CD14-positive monocyte (primary cell): ENCODE data around the gene LPA. TPM values are rescaled to one million over a fixed set of nuclear protein-coding genes. Genes with fewer than 3 reads are reported as not detected.

Experiments
- DNase-seq, 3 donors: peaks; one replicate each; pipeline ENCODE4 v3.0.0-alpha.2; 2011 to 2022
- H2AFZ ChIP-seq: 2 replicates; pipeline ENCODE4 v1.6.0; 2012; ENCODE audit warnings: mild to moderate bottlenecking, low read depth, low read length, inconsistent platforms; ENCODE audit not compliant: insufficient read depth, poor library complexity, severe bottlenecking
- H3K27ac ChIP-seq, 2 donors: 1 replicate in 1 of 2; 2 replicates in 1 of 2; pipeline ENCODE4 v1.5.1; 2012 to 2013; ENCODE audit warnings: low read length in 2 of 2, control low read depth in 1 of 2, inconsistent platforms in 1 of 2, low read depth in 1 of 2, mild to moderate bottlenecking in 1 of 2
- H3K27me3 ChIP-seq, 2 donors: one replicate each; pipeline versions ENCODE4 v1.6.0 to v1.6.1; 2011 to 2013; ENCODE audit warnings: low read length in 2 of 2; ENCODE audit not compliant: control insufficient read depth in 2 of 2, insufficient read depth in 2 of 2
- H3K36me3 ChIP-seq, 2 donors: replicated peaks in 1 of 2; 1 replicate in 1 of 2; 2 replicates in 1 of 2; pipeline versions ENCODE4 v1.5.1 to v1.6.1; 2012 to 2013; ENCODE audit warnings: low read length in 2 of 2, control low read depth in 1 of 2, inconsistent platforms in 1 of 2, mild to moderate bottlenecking in 1 of 2; ENCODE audit not compliant: insufficient read depth in 2 of 2, control insufficient read depth in 1 of 2
- H3K4me1 ChIP-seq, 2 donors: 1 replicate in 1 of 2; 2 replicates in 1 of 2; pipeline versions ENCODE4 v1.5.1 to v1.6.1; 2012 to 2013; ENCODE audit warnings: low read length in 2 of 2, control low read depth in 1 of 2, inconsistent platforms in 1 of 2, mild to moderate bottlenecking in 1 of 2, moderate library complexity in 1 of 2; ENCODE audit not compliant: insufficient read depth in 2 of 2, control insufficient read depth in 1 of 2
- H3K4me2 ChIP-seq: replicated peaks from 2 replicates; pipeline ENCODE3; 2012; ENCODE audit warnings: low read length, moderate library complexity, mild to moderate bottlenecking; ENCODE audit not compliant: poor library complexity, severe bottlenecking; ENCODE audit errors: extremely low read depth
- H3K4me3 ChIP-seq, 3 experiments: fragments of 200-600 bp in 1 of 3; sonication (generic) in 1 of 3; replicated peaks in 1 of 3; 1 replicate in 2 of 3; 2 replicates in 1 of 3; pipeline ENCODE4 v1.5.1; 2011 to 2013; ENCODE audit warnings: low read length in 3 of 3, mild to moderate bottlenecking in 3 of 3, control low read depth in 2 of 3, low read depth in 2 of 3, inconsistent platforms in 1 of 3, moderate library complexity in 1 of 3
- H3K79me2 ChIP-seq: 2 replicates; pipeline ENCODE4 v1.6.0; 2012; ENCODE audit warnings: mild to moderate bottlenecking, control low read depth, inconsistent platforms, low read length, moderate library complexity; ENCODE audit not compliant: insufficient read depth
- H3K9ac ChIP-seq: 2 replicates; pipeline ENCODE4 v1.6.0; 2017; ENCODE audit warnings: low read length, mild to moderate bottlenecking; ENCODE audit not compliant: insufficient read depth, poor library complexity, severe bottlenecking
- H3K9me3 ChIP-seq, 2 donors: replicated peaks in 1 of 2; 1 replicate in 1 of 2; 2 replicates in 1 of 2; pipeline versions ENCODE4 v1.5.1 to v1.6.1; 2012 to 2013; ENCODE audit warnings: low read length in 2 of 2, control low read depth in 1 of 2; ENCODE audit not compliant: control insufficient read depth in 1 of 2, insufficient read depth in 1 of 2
- H4K20me1 ChIP-seq: 2 replicates; pipeline ENCODE4 v1.6.0; 2012; ENCODE audit warnings: mild to moderate bottlenecking, low read length, control low read depth, moderate library complexity; ENCODE audit not compliant: insufficient read depth
- H3K27ac Mint-ChIP-seq, 7 donors: one replicate each; pipeline ENCODE4 v1.8.0; 2020; ENCODE audit warnings: mild to moderate bottlenecking in 7 of 7, mixed read lengths in 7 of 7, moderate library complexity in 6 of 7, inconsistent platforms in 2 of 7
- H3K27me3 Mint-ChIP-seq, 3 donors: one replicate each; pipeline ENCODE4 v1.8.0; 2021 to 2022; ENCODE audit warnings: low read depth in 3 of 3, mild to moderate bottlenecking in 3 of 3, mixed read lengths in 3 of 3, moderate library complexity in 3 of 3, inconsistent platforms in 1 of 3
- H3K36me3 Mint-ChIP-seq, 2 donors: one replicate each; pipeline ENCODE4 v1.8.0; 2020; ENCODE audit warnings: mixed read lengths in 2 of 2, inconsistent platforms in 1 of 2, mild to moderate bottlenecking in 1 of 2
- H3K4me1 Mint-ChIP-seq: one replicate; pipeline ENCODE4 v1.8.0; 2020; ENCODE audit warnings: mild to moderate bottlenecking, mixed read lengths
- H3K4me3 Mint-ChIP-seq, 2 donors: one replicate each; pipeline ENCODE4 v1.8.0; 2020; ENCODE audit warnings: mild to moderate bottlenecking in 2 of 2, mixed read lengths in 2 of 2, moderate library complexity in 1 of 2
- H3K9me3 Mint-ChIP-seq, 7 donors: one replicate each; pipeline ENCODE4 v1.8.0; 2020 to 2022; ENCODE audit warnings: mixed read lengths in 7 of 7, mild to moderate bottlenecking in 6 of 7, moderate library complexity in 6 of 7, inconsistent platforms in 2 of 7
- CTCF ChIP-seq: fragments of 200-600 bp; IDR thresholded peaks from one replicate; pipeline ENCODE4 v1.8.0; 2022; ENCODE audit warnings: antibody characterized with exemption, mild to moderate bottlenecking
- WGBS: methylation state at CpG from one replicate; pipeline ENCODE4 v1.1.5; 2013; ENCODE audit warnings: missing lambda C conversion rate; ENCODE audit not compliant: insufficient coverage; 5-methylcytosine and 5-hydroxymethylcytosine counted together
- intact Hi-C, 2 donors: fragments of 100-400 bp; cut with micrococcal nuclease; formaldehyde crosslinking; loops; one replicate each; pipeline versions ENCODE4 v1.15.0 to v1.15.1; 2023
- polyA plus RNA-seq, 3 donors: library from polyadenylated mRNA; depleted of rRNA in 1 of 3; unstranded in 2 of 3; stranded (reverse) in 1 of 3; fragments of 300-500 nt in 2 of 3; fragments of >200 nt in 1 of 3; fragmentation: Illumina TruSeq in 2 of 3; gene quantifications; 1 replicate in 2 of 3; 2 replicates in 1 of 3; pipeline ENCODE4 v1.2.3, GENCODE V29; 2012 to 2021

LPA gene
- polyA plus RNA-seq, 3 donors: not detected

DNA sequence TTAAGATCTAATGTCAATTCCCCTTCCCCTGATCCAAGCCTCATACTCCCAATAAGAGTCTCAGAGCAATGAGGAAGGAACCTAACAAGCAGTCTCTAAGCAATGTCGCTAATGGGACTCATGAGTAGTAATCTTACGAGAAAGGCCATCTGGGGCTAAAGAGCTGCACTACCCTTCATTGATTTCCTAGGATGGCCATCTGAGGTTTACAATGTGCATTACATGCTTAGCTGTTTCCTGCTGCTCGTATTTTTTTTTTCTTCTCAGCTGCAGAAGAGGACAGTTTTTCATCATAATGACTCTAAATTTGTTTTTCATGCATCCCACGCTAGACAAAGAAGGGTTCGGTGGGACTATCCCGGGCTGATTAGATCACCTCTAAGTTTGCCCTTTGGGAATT lies 119.3 kb downstream of the LPA start:
- Mint-ChIP-seq H3K27ac (no peak overlapping the region), H3K27me3 (peaks cover 0 to 5% (median 5%) of the 10 kb centered on the region in 3 donors), H3K4me1 (no peaks in the 10 kb centered on the region), H3K4me3 (no peak overlapping the region), H3K9me3 (no peaks in the 10 kb centered on the region), H3K36me3 (no peaks in the 10 kb centered on the region)
- intact Hi-C loops: no loop called here
- Histone ChIP-seq H3K4me3 (no peak overlapping the region), H3K79me2 (no peaks in the 10 kb centered on the region), H3K4me1 (no peaks in the 10 kb centered on the region), H3K4me2 (no peak overlapping the region), H4K20me1 (no peaks in the 10 kb centered on the region), H3K27ac (no peak overlapping the region), H3K27me3 (no peaks in the 10 kb centered on the region), H3K9ac (no peak overlapping the region), H2AFZ (no peak overlapping the region), H3K36me3 (no peaks in the 10 kb centered on the region), H3K9me3 (no peaks in the 10 kb centered on the region)
- no peak for DNase-seq
- TF ChIP-seq CTCF: no peak
- WGBS: 85% methylated on average over 4 of the region's 6 CpGs

DNA sequence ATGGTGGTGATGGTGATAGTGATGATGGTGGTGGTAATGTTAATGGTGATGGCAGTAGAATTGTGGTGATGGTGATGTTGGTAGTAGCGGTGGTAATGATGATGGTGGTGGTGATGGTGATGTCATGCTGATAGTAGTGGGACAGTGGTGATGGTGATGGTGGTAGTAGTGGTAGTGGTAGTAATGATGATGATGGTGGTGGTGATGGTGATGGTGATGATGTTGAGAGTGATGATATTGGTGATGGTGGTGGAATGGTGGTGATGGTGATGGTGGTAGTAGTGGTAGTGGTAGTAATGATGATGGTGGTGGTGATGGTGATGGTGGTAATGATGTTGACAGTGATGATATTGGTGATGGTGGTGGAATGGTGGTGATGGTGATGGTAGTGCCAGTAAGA lies 128.8 kb downstream of the LPA start:
- no peak for DNase-seq
- 100% methylated on average over 1 of the region's 1 CpG for WGBS
- no peaks in the 10 kb centered on the region for H3K4me1 ChIP-seq
- no peak overlapping the region for H3K27ac ChIP-seq
- Mint-ChIP-seq H3K4me1 (no peaks in the 10 kb centered on the region), H3K36me3 (no peaks in the 10 kb centered on the region), H3K27ac (no peak overlapping the region), H3K27me3 (peaks cover 0 to 8% (median under 1%) of the 10 kb centered on the region in 3 donors), H3K4me3 (no peak overlapping the region), H3K9me3 (no peaks in the 10 kb centered on the region)
- no peaks in the 10 kb centered on the region for H3K9me3 ChIP-seq
- H3K9ac ChIP-seq: no peak overlapping the region
- no peak overlapping the region for H2AFZ ChIP-seq
- no peaks in the 10 kb centered on the region for H3K79me2 ChIP-seq
- intact Hi-C loops: no loop called here
- H3K36me3 ChIP-seq: no peaks in the 10 kb centered on the region
- H3K4me3 ChIP-seq: no peak overlapping the region
- peaks cover 0 to 2% of the 10 kb centered on the region in 2 donors for H3K27me3 ChIP-seq
- H3K4me2 ChIP-seq: no peak overlapping the region
- no peaks in the 10 kb centered on the region for H4K20me1 ChIP-seq
- TF ChIP-seq CTCF: no peak
